Tibial nerve (tissue), 4 donors: ENCODE measurements around the gene AIMP1. TPM values are rescaled to one million over a fixed set of nuclear protein-coding genes. Genes with fewer than 3 reads are reported as not detected.
A peak's percentile ranks its signal among the peaks of the same experiment; 100 is the strongest.

ENCODE experiments used
- DNase-seq, 2 donors: peaks; one replicate each; pipeline ENCODE4 v3.0.0-alpha.2; 2019; ENCODE audit warnings: low spot score in 2 of 2
- H3K27ac ChIP-seq, 4 donors: fragments of 200-600 bp; sonication (generic) in 3 of 4; one replicate each; pipeline ENCODE4 v1.5.1; 2017 to 2019; ENCODE audit warnings: mild to moderate bottlenecking in 1 of 4
- H3K27me3 ChIP-seq, 2 donors: fragments of 200-600 bp; sonication (generic) in 1 of 2; one replicate each; pipeline versions ENCODE4 v1.5.1 to v1.6.0; 2017 to 2019
- H3K36me3 ChIP-seq, 3 donors: fragments of 200-600 bp; sonication (generic); one replicate each; pipeline ENCODE4 v1.5.1; 2018 to 2019
- H3K4me1 ChIP-seq, 4 donors: fragments of 200-600 bp; sonication (generic) in 3 of 4; one replicate each; pipeline ENCODE4 v1.5.1; 2017 to 2019
- H3K4me3 ChIP-seq, 4 donors: fragments of 200-600 bp; sonication (generic) in 3 of 4; one replicate each; pipeline ENCODE4 v1.5.1; 2017 to 2019; ENCODE audit warnings: mild to moderate bottlenecking in 1 of 4, moderate library complexity in 1 of 4
- H3K9me3 ChIP-seq, 4 donors: fragments of 200-600 bp; sonication (generic) in 3 of 4; one replicate each; pipeline ENCODE4 v1.5.1; 2017 to 2019
- CTCF ChIP-seq, 5 experiments: fragments of 200-600 bp in 3 of 5; fragments of 450-650 bp in 2 of 5; sonication (generic) in 3 of 5; IDR thresholded peaks; one replicate each; pipeline ENCODE4 v1.5.1; 2016 to 2019; ENCODE audit warnings: antibody characterized with exemption in 5 of 5, mild to moderate bottlenecking in 3 of 5, moderate library complexity in 2 of 5
- EP300 ChIP-seq, 2 donors: sonication (generic); formaldehyde crosslinking; IDR thresholded peaks; one replicate each; pipeline ENCODE4 v1.6.1; 2017; ENCODE audit warnings: antibody characterized with exemption in 2 of 2, mild to moderate bottlenecking in 1 of 2
- POLR2A ChIP-seq, 2 donors: fragments of 450-650 bp; IDR thresholded peaks; one replicate each; pipeline ENCODE4 v1.6.1; 2017; ENCODE audit warnings: antibody characterized with exemption in 2 of 2, mild to moderate bottlenecking in 2 of 2, moderate library complexity in 2 of 2
- WGBS, 2 donors: methylation state at CpG; one replicate each; pipeline ENCODE4 v1.1.5; 2018; 5-methylcytosine and 5-hydroxymethylcytosine counted together
- total RNA-seq, 4 donors: library from RNA; depleted of rRNA; stranded (reverse); fragments of >200 nt; gene quantifications; one replicate each; pipeline ENCODE4 v1.1.0, GENCODE V29; 2016

The AIMP1 gene
- total RNA-seq: 10 to 100 TPM; 19.3 to 26.7 (median 21.2) TPM

GRCh38 chr4:106315968-106316772 lies at the start of gene AIMP1, which contains the start of gene TBCK:
Gene AIMP1 (plus strand): TSS chr4:106316550. CDS start chr4:106325010, 8,460 bp downstream.
Gene TBCK (minus strand): TSS chr4:106316209. CDS start chr4:106308960, 7,249 bp downstream.
- Histone ChIP-seq H3K27ac (peak within 1 kb of the TSS; percentile 80 to 95 (median 89)), H3K4me3 (peak within 1 kb of the TSS; percentile 68 to 94 (median 90)), H3K9me3 (no peaks in the 10 kb centered on the region), H3K36me3 (peaks cover 0 to 11% (median 0%) of the 10 kb centered on the region in 3 donors), H3K27me3 (no peaks in the 10 kb centered on the region), H3K4me1 (peaks cover 0 to 71% (median 19%) of the 10 kb centered on the region in 4 donors)
- DNase-seq: peak; percentile 67 to 92
- TF ChIP-seq CTCF (IDR thresholded peaks at IDR 0.05) (no peak), POLR2A (IDR thresholded peaks at IDR 0.05) (peak; percentile 18 to 57), EP300 (IDR thresholded peaks at IDR 0.05) (peak in 1 of 2 donors; percentile 89)
- WGBS, 2 donors: 0 to 1% methylated on average over 38 to 44 of the region's 44 CpGs

- H3K27me3 ChIP-seq: no peaks in the 10 kb centered on the region
- no peaks in the 10 kb centered on the region for H3K36me3 ChIP-seq
- no peaks in the 10 kb centered on the region for H3K9me3 ChIP-seq
- peaks cover 0 to 11% (median 0%) of the 10 kb centered on the region in 4 donors for H3K4me1 ChIP-seq
- DNase-seq: no peak
- no peak overlapping the region for H3K4me3 ChIP-seq
- H3K27ac ChIP-seq: no peak overlapping the region
- TF ChIP-seq CTCF (IDR thresholded peaks at IDR 0.05) (no peak), EP300 (IDR thresholded peaks at IDR 0.05) (no peak), POLR2A (IDR thresholded peaks at IDR 0.05) (no peak)
Measured at GRCh38 chr4:106268786-106269185, 47.6 kb upstream of the AIMP1 start.

- 79 to 82% methylated on average over 2 of the region's 2 CpGs for WGBS, 2 donors
- no peak for TF ChIP-seq POLR2A (IDR thresholded peaks at IDR 0.05)
- TF ChIP-seq CTCF (IDR thresholded peaks at IDR 0.05): no peak
- TF ChIP-seq EP300 (IDR thresholded peaks at IDR 0.05): no peak
- Histone ChIP-seq H3K27ac (no peak overlapping the region), H3K9me3 (no peaks in the 10 kb centered on the region), H3K4me1 (peaks cover 0 to 11% (median 0%) of the 10 kb centered on the region in 4 donors), H3K4me3 (no peak overlapping the region), H3K36me3 (peaks cover 0 to 3% (median 0%) of the 10 kb centered on the region in 3 donors), H3K27me3 (no peaks in the 10 kb centered on the region)
- DNase-seq: no peak
Measured at GRCh38 chr4:106269711-106270110, 46.6 kb upstream of the AIMP1 start.

- peaks cover 0 to 11% (median 0%) of the 10 kb centered on the region in 4 donors for H3K4me1 ChIP-seq
- no peak for DNase-seq
- WGBS, 2 donors: 67 to 70% methylated on average over 1 of the region's 1 CpG
- no peaks in the 10 kb centered on the region for H3K9me3 ChIP-seq
- no peaks in the 10 kb centered on the region for H3K27me3 ChIP-seq
- H3K36me3 ChIP-seq: peaks cover 0 to 6% (median 0%) of the 10 kb centered on the region in 3 donors
- TF ChIP-seq POLR2A (IDR thresholded peaks at IDR 0.05) (no peak), CTCF (IDR thresholded peaks at IDR 0.05) (no peak), EP300 (IDR thresholded peaks at IDR 0.05) (no peak)
- no peak overlapping the region for H3K4me3 ChIP-seq
- H3K27ac ChIP-seq: no peak overlapping the region
Measured at GRCh38 chr4:106270736-106271135, 45.6 kb upstream of the AIMP1 start.

- Histone ChIP-seq H3K4me1 (peaks cover 0 to 11% (median 0%) of the 10 kb centered on the region in 4 donors), H3K27me3 (no peaks in the 10 kb centered on the region), H3K9me3 (no peaks in the 10 kb centered on the region), H3K27ac (no peak overlapping the region), H3K36me3 (peaks cover 0 to 6% (median 0%) of the 10 kb centered on the region in 3 donors), H3K4me3 (no peak overlapping the region)
- TF ChIP-seq EP300 (IDR thresholded peaks at IDR 0.05) (no peak), CTCF (IDR thresholded peaks at IDR 0.05) (no peak), POLR2A (IDR thresholded peaks at IDR 0.05) (no peak)
- 63 to 67% methylated on average over 2 of the region's 2 CpGs for WGBS, 2 donors
- no peak for DNase-seq
Measured at GRCh38 chr4:106273831-106274230, 42.5 kb upstream of the AIMP1 start.
